Stimulated activated naive CD8-positive, alpha-beta T cell treated with anti-CD3 and anti-CD28 coated beads, Interleukin-15, Interleukin-2, amounts not matched to agents 100 U/mL and 50 U/mL, for 24 hours (primary cell): ENCODE measurements around the gene SNRPD1.
"Not testable (repeated sequence)": the region's sequence is repeated elsewhere in the genome, so short reads cannot be mapped to it uniquely, and the experiment has no call there.

Experiments
- ATAC-seq: fragments of 150-1000 bp; cut with Tn5 transposase; one replicate; pipeline ENCODE4 v1.10.0; 2021
- DNase-seq: peaks from one replicate; pipeline ENCODE4 v3.0.0; 2021

The SNRPD1 gene

DNA sequence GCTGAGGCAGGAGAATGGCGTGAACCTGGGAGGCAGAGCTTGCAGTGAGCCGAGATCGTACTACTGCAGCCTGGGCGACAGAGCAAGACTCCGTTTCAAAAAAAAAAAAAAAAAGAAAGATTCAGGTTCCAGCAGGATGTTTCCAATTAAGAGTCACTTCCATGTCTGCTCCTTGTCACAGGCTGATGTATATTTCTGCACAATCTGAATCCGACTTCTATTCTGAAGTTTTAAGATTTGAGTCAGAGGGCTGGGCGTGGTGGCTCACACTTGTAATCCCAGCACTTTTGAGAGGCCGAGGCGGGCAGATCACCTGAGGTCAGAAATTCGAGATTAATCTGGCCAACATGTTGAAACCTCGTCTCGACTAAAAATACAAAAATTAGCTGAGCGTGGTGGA lies 24.7 kb downstream of the SNRPD1 start:
- DNase-seq = no peak
- no peak for ATAC-seq

DNA sequence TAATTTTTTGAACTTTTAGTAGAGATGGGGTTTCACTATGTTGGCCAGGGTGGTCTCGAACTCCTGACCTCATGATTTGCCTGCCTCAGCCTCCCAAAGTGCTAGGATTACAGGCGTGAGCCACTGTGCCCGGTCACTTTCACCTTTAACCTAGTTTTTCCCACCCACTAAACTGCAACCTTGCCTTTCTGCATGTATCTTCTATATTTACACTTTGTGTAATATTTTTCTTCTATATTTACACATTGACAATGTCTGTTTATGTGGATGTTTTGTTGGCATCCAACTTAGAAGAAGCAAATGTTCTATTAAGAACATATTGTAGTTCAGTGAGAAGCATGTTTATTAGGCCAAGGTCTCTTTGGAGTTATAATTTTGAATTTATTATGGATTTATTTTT lies 26.7 kb downstream of the SNRPD1 start:
- ATAC-seq (no peak), DNase-seq (no peak)

DNA sequence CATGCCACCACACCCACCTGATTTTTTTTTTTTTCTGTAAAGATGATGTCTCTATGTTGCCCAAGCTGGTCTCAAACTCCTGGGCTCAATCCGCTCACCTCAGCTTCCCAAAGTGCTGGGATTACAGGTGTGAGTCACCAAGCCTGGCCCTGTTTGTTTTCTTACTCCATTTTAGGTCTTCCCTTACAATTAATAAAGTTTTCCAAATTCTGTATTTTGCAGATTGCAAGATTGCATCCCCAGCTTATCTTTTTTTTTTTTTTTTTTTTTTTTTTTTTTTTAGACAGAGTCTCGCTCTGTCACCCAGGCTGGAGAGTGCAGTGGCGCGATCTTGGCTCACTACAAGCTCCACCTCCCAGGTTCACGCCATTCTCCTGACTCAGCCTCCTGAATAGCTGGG lies 28.3 kb downstream of the SNRPD1 start:
- not testable (repeated sequence) for ATAC-seq, DNase-seq

DNA sequence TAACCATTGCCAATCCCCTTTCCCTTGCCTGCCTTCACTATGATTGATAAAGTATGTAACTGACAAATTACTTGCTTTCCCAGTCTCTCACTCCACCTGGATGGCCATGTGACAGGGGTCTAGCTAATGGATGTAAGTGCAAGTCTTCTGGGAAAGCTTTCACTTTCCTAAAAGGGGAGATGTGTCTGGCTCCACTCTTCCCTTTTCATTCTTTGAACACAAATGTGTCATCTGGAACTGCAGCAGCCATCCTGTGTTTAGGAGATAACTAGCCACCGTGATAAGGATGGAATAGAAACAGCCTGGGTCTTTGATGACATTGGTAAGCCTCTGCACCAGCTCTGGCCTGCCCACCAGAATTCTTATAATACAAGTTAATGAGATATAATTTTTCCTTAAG lies 38.2 kb downstream of the SNRPD1 start:
- ATAC-seq (no peak), DNase-seq (no peak)

DNA sequence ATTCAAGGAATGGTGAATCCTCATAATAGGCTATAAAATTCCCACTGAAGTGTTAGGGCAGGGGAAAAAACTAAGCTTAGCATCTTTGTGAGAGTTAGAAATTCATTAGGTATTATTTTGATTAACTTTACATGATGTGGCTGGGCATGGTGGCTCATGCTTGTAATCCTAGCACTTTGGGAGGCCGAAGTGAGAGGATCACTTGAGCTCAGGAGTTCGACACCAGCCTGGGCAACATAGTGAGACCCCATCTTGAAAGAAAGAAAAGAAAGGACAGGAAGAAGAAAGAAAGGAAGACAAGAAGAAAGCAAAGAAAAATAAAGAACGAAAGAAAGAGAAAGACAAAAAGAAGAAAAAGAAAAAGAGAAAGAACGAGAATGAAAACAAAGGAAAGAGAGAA lies 40.0 kb downstream of the SNRPD1 start:
- ATAC-seq (no peak), DNase-seq (no peak)

DNA sequence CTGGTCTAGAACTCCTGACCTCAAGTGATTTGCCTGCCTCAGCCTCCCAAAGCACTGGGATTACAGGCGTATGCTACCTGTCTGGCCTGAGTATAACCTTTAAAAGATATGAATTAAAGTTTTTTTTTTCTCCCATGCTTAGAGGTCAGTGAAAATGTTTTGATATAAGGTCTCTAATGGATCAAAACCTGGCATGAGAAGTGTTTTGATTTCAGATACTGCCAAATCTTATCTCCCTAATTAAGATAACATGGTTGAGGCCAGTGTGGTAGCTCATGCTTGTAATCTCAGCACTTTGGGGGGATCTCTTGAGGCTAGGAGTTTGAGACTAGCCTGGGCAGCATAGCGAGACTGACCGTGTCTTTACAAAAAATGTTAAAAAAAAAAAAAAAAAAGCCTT lies 41.2 kb downstream of the SNRPD1 start:
- no peak for ATAC-seq
- no peak for DNase-seq

DNA sequence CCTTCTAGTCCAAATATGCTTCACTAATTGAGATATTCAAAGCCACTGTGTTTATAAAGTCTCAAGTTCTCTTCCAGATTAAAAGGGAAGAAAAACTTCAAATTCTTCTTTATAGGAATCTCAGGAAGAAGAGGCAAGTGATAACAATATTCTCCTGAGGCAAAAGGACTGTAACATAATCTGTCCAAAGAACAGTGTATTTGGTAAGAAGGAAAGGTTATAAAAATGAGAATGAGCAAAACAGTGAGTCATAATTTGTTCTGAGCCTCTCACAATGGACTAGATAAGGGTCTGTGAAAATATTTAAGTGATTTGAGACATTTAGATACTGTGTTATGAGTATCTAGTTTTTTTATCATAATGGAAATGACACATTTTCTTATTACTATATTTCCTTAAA lies 44.3 kb downstream of the SNRPD1 start:
- no peak for ATAC-seq
- DNase-seq = no peak

DNA sequence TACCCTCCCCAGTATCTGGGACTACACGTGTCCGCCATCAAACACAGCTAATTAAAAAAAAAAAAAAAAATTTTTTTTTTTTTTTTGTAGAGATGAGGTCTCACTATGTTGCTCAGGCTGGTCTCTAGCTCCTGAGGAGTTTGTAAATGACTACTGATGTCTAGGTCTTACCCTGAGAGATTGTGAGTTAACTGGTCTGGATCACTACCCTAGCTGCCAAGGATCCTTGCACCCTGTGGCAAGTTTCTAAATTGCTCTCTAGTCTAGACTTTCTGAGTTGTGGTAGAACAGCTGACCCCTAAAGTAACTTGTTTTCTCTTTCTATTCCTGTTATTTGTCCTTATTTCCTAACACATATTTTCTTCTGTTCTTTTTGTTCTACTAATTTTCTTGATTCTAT lies 48.0 kb downstream of the SNRPD1 start:
- ATAC-seq (no peak), DNase-seq (no peak)

DNA sequence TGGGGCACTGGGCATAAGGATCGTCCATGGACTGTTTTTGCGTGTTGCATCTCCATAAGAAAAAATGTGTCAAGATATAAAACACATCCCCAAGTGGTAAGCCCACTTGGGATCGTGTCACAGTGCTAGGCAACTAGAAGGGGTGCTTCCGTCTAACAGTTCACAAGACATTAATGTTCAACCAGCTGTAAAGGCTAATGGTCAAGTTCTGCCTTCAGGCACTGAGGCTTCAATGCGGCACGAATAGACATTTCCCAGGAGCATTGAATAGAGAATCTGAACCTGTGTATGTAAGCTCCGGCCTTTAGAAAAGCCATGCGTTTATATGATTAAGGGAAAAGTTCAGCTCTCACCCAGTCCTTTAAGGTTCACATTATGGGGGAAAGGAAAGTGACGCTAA lies 50.5 kb downstream of the SNRPD1 start:
- no peak for ATAC-seq
- no peak for DNase-seq

DNA sequence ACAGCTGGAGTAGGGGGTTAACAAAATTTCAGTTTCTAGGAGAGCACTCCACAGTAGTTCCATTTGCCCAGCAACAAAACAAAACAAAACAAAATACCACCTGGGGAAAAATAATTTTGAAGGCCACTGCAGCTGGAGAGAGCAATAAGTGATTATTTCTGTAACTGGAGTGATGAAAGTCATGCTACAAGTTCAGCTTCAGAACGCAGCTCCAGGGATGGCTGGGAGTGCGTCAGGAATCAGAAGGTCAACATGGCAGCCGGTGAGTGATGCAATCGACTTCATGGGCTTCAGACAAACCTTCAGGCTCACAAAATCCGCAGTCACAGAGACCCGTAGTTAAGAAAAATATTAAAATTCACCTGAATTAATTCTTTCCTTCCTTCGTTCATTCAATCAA lies 51.5 kb downstream of the SNRPD1 start:
- DNase-seq = no peak
- no peak for ATAC-seq

DNA sequence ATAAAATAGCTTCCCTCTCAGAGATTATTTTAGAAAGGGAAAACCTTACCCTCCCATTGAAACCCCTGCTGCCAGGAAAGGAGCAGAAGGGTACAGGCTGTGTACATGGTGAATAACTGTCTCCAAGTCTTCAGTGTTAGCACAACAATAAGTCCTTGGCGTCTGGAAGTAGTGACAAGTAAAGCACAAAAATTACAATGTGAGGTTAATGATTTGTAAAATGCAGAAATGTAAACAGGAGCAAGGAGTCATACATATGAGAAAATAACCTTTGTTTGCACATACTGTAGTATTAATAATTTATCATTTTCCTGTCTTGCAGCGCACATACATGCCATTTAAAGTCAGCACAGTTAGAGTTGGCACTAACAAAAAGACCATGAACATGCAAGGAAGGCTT lies 52.0 kb downstream of the SNRPD1 start:
- DNase-seq (no peak), ATAC-seq (no peak)

DNA sequence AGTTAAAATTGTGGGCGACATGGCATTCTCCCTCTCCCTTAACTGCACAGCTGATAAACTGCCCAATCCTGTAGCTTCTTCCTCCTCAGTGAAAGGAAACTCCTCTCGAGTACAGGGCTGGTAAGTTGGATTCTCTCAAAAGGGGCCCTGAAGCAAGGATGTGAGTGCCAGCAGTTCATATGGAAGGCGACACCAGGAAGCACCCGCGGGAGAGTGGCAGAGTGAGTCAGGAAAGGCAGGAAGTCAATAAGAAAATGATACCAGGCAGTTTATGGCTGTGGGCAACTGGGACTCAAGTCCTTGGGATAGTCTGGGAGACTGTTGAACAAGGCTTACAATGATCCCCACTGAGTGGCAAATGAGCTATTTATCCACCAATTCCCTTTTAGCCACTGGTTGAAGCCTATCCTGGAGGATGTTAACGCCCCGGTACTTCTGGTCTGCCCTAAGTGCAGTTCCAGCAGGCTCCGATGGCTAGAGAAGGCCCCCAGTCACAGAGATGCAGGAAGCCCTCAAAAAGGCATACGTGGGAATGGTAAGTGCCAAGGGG lies 57.7 kb downstream of the SNRPD1 start:
- ATAC-seq = no peak

DNA sequence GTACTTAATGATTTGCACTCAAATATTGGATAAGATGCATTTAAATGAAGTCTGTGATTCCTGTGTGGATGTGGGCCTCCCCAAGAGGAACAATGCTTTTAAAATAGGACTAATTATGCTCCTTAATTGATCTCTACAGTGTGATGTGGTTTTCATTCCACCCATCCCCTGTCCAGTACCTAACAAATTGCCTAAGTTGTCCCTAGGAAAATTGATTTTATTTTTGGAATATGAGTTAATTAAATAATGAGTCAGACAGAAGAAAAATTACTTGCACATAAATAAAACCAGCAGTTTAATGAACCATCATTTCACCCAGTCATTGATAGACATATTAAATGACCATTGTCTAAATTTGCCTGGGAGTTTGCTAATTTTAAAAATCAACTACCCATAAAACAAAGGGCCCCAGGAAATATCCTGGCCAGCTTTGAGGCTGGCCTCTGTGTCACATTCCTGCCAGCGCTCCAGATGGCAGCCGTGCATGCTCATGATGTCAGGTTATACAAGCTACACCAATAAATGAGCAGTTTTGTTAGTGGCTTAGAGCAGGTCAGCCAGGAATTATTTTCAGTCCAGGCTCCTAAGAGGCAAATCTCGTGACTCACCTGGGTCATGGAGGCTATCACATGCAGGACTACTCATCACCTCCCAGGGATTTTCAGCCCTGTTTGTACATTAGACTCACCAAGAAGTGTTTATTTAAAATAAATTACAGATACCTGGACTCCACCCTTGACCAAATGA lies 60.6 kb downstream of the SNRPD1 start:
- ATAC-seq (no peak), DNase-seq (no peak)

More for the DNA sequence above, 57.7 kb downstream of the SNRPD1 start:
- DNase-seq = no peak

DNA sequence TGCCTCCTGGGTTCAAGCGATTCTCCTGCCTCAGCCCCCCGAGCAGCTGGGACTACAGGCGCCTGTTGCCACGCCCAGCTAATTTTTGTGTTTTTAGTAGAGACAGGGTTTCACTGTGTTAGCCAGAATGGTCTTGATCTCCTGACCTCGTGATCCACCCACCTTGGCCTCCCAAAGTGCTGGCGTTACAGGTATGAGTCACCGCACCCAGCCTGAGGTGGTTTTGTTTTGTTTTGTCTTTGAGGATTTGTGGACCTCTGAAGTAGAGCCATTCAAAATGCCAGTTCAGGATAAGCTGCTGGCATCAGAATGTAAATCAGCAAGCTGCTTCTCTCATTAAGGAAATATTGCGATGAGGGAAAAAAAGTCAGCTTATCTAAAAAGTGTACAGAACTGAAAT lies 63.2 kb downstream of the SNRPD1 start:
- DNase-seq = peak; percentile 18
- not testable (repeated sequence) for ATAC-seq

DNA sequence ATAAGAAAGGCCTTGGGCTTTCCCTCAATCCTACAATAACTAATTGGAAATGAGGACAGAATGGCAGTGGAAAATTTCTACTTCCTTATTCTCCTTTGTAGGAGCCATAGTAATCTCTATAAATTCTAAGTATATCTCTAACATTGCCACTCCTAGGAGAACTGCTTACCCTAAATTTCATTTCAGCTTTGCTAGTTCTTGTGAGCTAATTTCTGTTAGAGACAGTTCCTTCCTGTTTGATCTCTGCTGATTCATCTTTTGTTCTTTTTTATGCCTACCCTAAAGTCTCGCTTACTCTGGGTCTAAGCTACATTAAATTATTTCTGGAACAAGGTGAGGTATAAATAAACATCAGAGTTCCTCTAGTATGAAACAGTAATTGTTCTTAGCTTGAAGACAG lies 66.7 kb downstream of the SNRPD1 start:
- no peak for ATAC-seq
- no peak for DNase-seq

DNA sequence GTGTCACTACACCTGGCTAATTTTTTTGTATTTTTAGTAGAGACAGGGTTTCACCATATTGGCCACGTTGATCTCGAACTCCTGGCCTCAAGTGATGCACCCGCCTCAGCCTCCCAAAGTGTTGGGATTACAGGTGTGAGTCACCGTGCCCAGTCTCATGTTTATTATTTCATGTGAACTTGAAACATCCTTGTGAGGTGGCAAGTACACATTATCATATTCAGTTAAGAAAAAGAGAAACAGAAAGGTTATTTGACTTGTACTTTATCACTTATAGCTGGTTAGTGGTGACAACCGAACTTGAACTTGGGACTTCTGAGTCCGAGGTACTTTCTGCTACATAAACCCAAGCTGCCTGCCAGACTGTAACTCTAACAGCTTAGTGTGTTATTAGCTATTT lies 68.0 kb downstream of the SNRPD1 start:
- DNase-seq (no peak), ATAC-seq (no peak)

DNA sequence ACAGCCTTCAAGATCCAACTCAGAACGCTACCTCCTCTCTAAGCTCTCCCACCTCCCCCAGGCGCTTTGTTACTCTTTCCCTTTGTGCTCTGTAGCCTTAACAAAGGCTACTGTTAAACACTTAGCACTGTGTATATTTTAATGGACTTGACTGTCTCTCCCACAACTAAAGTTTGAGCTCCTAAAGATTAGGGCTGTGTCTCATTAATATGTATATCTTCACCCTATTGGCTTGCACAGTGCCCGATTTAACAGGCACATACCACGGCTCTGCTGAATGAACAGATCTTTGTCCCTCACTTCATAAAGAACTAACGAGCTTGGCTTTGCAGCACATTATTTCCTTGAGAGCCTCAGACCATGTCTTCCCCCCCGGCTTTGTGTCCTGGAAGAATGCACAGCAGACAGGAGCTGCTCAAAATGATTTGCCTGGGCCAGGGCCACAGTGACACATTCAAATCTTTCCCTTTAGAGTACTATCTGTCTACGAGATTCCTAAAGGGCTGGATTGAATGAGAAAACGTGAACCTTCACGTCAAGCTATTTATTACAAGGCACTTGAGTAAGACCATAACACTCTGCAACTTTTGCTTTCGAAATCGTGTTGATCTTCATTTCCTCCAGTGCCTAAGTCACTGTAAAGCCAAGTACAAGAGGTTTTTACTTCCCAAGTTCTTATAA lies 70.4 kb downstream of the SNRPD1 start:
- peak; percentile 74 for ATAC-seq
- DNase-seq = peak; percentile 18
